Eye (tissue), 1 donor: ENCODE measurements around the gene MAMLD1.
"Not testable (repeated sequence)": the region's sequence is repeated elsewhere in the genome, so short reads cannot be mapped to it uniquely, and the experiment has no call there.

Experiments used
- DNase-seq: peaks from one replicate; pipeline ENCODE4 v3.0.0-alpha.2; 2015

Gene MAMLD1

GRCh38 chrX:150362599-150363481 is at the start of gene MAMLD1:
Gene MAMLD1 (plus strand): TSS chrX:150363317. CDS start chrX:150445517, 82,200 bp downstream.
- peak; percentile 81 for DNase-seq

- DNase-seq = no peak
These were observed 49.6 kb upstream of the MAMLD1 start for GRCh38 chrX:150313514-150313913.

- DNase-seq = no peak
These were observed 48.9 kb upstream of the MAMLD1 start for GRCh38 chrX:150314186-150314585.

- no peak for DNase-seq
These were observed 46.6 kb upstream of the MAMLD1 start for GRCh38 chrX:150316564-150316963.

- DNase-seq = no peak
These were observed 40.1 kb upstream of the MAMLD1 start for GRCh38 chrX:150323020-150323419.

- DNase-seq = no peak
These were observed 38.9 kb upstream of the MAMLD1 start for GRCh38 chrX:150324035-150324728.

GRCh38 chrX:150324919-150325318 is 38.2 kb upstream of the MAMLD1 start:
- DNase-seq = no peak

- DNase-seq = no peak
These were observed 36.4 kb upstream of the MAMLD1 start for GRCh38 chrX:150326541-150327247.

GRCh38 chrX:150329282-150329681 is 33.8 kb upstream of the MAMLD1 start:
- DNase-seq = no peak

- no peak for DNase-seq
These were observed 33.2 kb upstream of the MAMLD1 start for GRCh38 chrX:150329868-150330267.

GRCh38 chrX:150332023-150332422 is 31.1 kb upstream of the MAMLD1 start:
- DNase-seq = no peak

GRCh38 chrX:150334100-150334499 is 29.0 kb upstream of the MAMLD1 start:
- DNase-seq = no peak

- DNase-seq = no peak
These were observed 28.1 kb upstream of the MAMLD1 start for GRCh38 chrX:150334981-150335380.

- no peak for DNase-seq
These were observed 26.1 kb upstream of the MAMLD1 start for GRCh38 chrX:150337026-150337425.

GRCh38 chrX:150337536-150337935 is 25.6 kb upstream of the MAMLD1 start:
- peak; percentile 8 for DNase-seq

GRCh38 chrX:150338615-150339014 is 24.5 kb upstream of the MAMLD1 start:
- no peak for DNase-seq

GRCh38 chrX:150339736-150340135 is 23.4 kb upstream of the MAMLD1 start:
- no peak for DNase-seq

- DNase-seq = not testable (repeated sequence)
These were observed 22.8 kb upstream of the MAMLD1 start for GRCh38 chrX:150340326-150340725.

GRCh38 chrX:150347471-150347870 is 15.6 kb upstream of the MAMLD1 start:
- no peak for DNase-seq

GRCh38 chrX:150348365-150348764 is 14.8 kb upstream of the MAMLD1 start:
- DNase-seq = no peak

- no peak for DNase-seq
These were observed 11.0 kb upstream of the MAMLD1 start for GRCh38 chrX:150352114-150352513.

- no peak for DNase-seq
These were observed 10.5 kb upstream of the MAMLD1 start for GRCh38 chrX:150352581-150352980.

- no peak for DNase-seq
These were observed 7.2 kb upstream of the MAMLD1 start for GRCh38 chrX:150355913-150356312.
